ENCODE results near the gene DDA1.

DDA1 gene

GRCh38 chr19:17330262-17331044 is 21.1 kb downstream of the DDA1 start:
- no peak for DNase-seq (ENCODE audit: low read depth)

- DNase-seq (ENCODE audit: low read depth) = no peak
Measured at GRCh38 chr19:17331045-17331558, 21.7 kb downstream of the DDA1 start.

GRCh38 chr19:17332360-17332676 is 23.0 kb downstream of the DDA1 start:
- no peak for DNase-seq (ENCODE audit: low read depth)

DNA sequence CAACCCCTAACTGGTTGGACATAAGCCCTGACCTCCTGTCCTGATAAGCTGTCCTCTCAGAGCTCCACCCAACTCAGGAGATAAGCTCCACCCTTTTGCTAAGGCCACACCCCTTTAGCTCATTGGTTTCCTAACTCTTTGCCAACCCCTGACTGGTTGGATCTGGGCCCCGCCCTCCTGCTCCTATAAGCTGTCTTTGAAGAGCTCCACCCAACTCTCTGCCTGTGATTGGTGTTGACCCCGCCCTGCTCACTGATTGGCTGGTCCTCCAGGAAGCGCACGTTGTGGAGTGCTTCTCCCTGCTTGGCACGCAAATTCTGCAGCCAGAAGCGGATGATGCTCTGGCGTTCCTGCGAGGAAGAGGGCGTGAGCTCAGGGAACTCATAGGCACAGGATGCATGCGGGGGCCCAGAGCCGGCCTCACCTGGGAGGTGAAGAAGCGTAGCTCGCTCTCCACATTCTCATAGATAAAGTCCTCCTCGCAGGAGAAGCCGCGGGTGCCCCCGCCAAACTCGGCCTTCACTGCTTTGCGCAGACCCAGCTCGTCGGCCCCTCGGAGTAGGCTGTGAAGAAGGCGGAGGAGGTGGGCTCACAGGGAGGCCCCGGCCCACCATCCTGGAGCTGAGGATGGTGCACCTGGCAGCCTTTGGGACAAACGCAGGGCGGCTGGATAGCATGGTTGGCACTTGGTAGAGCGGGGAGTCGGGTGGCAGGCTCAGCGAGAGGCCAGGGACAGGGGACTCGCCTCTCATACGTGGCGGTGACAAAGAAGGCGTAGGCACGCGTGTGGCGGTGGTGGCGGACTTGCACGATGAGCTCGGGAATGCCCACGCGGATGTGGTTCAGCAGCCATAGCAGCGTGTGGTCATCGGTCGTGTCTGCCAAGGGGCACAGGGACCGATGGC is 23.6 kb downstream of the DDA1 start:
- DNase-seq (ENCODE audit: low read depth) = no peak

- DNase-seq (ENCODE audit: low read depth) = peak; percentile 48
Measured at GRCh38 chr19:17333611-17334413, 24.4 kb downstream of the DDA1 start.

DNA sequence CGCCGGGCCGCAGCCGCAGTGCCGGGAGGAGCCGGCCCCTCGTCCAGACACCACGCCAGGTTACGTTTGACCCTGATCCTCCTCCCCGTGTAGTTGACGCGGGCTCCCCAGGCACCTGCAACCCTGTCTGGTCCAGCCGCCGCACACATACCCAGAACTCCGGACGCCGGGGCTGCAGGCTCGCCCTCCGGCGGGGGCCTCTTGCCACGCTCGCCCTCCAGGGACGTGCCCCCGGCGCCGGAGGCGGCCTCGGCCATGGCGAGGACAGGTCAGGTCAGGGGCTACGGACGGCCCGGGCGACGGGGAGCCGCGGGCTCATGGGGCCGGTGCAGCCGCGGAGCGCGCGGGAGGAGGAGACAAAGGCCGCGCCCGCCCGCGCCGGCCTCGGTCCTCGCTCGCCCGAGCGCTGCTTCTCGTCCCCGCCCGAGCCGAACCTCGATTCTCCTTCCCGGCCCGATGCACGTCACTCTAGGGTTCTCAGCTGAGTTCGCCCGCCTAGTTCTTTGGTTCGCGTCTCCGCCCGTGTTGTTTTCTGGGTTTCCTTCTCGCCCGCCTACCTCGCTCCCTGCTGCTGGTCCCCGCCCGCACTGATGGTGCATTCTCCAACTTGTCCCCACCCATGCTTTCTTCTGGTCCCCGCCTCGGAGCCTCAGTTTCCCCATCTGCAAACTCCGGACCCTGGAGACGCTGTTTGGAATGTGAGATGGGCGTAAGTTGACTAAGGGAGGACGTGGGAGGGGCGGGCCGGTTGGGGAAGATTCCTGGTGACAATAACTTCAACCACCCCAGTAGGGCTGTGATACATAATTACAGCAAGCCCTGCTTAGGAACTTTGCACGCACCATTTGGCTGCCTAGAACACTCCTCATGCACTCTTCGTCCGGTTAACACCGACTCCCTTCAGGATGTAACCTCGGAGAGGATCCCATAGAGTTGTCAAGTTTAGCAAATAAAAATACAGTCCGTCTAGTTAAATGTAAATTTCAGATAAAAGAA is 25.3 kb downstream of the DDA1 start, which contains the start of gene ANO8:
Gene ANO8 (minus strand): TSS at position 442 of the 996 bp plus-strand sequence. CDS start 185 bp downstream, at position 257.
- peak; percentile 97 for DNase-seq (ENCODE audit: low read depth)

DNA sequence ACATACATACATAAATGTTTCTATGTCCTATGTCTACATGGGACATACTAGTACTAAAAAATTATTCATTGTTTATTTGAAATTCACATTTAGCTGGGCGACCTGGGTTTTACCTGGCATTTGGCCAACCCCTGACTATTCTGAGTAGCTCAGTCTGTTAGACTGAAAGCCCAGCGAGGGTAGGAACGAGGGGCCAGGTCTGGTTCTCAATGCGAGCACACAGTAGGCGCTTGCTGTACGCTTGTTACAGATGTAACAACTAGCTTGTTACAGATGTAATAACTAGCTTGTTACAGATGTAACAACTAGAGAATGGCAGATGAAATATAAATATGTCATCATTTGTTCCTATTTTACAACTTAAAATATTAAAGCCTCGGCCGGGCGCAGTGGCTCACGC is 26.2 kb downstream of the DDA1 start:
- no peak for DNase-seq (ENCODE audit: low read depth)

DNA sequence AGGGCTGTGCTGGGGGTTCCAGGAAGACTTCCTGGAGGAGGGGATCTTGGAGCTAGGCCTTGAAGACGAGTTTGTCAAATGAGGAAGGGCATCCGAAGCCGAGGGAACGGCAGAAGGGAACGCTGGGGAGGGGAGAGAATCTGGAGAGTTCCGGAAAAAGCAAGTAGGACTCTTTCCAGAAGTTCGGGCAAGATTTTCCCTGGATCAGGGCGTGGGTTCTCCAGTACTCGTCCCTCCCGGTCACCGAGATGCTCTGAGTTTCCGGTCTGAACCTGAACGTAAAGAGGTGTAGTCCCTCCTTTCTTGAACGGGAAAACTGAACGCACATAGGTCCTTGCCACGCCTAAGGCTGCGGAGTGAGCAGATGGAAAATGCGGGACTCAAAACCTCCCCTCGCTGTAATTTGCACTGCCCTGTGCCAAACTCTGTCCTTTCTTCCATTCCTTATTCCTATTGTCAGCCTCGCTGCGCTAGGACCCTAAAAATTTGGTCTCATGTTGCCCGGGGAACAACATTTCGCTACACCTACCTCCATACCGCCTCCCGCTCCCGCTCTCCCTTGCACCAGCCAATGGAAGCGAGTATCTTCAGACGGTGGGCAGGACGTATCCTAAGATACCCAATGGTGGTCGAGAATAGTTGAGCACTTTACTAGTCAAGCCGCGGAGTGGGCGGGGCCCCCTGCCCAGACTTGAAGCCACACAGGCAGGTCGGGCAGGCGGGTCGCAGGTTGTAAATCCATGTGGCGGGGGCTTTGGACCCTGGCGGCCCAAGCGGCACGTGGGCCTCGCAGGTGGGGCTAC is 27.7 kb downstream of the DDA1 start, which contains the start of gene GTPBP3:
Gene GTPBP3 (plus strand): TSS at position 682 of the 803 bp plus-strand sequence. CDS start 59 bp downstream, at position 741.
- peak; percentile 95 for DNase-seq (ENCODE audit: low read depth)

DNA sequence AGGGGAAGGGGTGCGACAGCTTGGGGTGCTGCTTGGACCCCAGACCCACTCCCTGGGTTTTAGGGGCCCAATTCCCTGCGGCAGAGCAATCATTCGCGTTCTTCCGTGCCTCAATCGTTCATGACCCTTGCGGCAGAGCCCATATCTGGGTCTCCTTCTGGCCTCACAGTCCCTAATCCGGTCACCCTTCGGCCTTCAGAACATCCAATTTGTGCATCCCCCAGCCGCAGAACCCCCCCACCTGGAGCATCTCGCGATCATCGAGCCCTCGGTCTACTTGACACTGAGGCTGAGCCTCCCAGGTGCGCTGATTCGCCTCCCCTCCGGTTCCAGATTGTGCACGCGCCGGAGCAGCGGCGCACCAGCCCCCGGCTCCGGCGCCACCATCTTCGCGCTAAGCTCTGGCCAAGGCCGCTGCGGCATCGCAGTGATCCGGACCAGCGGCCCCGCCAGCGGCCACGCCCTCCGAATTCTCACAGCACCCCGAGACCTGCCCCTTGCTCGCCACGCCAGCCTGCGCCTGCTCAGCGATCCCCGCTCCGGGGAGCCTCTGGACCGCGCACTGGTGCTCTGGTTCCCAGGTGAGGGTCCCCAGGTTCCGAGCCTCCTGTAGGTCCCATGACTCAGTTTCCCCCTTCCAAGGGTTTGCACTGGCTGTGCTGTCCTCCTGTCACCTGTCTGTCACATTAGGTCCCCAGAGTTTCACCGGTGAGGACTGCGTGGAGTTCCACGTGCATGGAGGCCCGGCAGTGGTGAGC is 28.5 kb downstream of the DDA1 start:
- no peak for DNase-seq (ENCODE audit: low read depth)

DNA sequence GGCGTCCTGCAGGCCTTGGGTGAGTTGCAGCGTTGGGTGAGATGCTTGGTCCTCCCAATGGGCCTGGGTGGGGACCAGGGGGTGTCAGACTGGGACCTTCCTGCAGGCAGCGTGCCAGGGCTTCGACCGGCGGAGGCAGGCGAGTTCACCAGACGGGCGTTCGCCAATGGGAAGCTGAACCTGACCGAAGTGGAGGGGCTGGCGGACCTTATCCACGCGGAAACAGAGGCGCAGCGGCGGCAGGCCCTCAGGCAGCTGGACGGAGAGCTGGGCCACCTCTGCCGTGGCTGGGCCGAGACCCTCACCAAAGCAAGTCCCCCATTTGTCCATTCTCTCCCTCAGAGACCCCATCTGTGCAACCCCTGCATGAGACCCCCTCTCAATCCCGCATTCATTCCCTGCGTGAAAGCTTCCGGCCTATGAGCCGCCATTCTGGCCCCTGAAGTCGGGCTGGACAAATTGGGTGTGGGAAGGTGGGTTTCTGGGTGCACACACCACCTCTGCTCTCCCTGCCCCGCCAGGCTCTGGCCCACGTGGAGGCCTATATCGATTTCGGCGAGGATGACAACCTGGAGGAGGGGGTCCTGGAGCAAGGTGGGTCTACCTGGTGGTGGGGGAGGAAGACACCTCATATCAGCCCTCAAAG is 29.2 kb downstream of the DDA1 start:
- DNase-seq (ENCODE audit: low read depth) = no peak

- DNase-seq (ENCODE audit: low read depth) = no peak
Measured at GRCh38 chr19:17339088-17339741, 29.9 kb downstream of the DDA1 start.

DNA sequence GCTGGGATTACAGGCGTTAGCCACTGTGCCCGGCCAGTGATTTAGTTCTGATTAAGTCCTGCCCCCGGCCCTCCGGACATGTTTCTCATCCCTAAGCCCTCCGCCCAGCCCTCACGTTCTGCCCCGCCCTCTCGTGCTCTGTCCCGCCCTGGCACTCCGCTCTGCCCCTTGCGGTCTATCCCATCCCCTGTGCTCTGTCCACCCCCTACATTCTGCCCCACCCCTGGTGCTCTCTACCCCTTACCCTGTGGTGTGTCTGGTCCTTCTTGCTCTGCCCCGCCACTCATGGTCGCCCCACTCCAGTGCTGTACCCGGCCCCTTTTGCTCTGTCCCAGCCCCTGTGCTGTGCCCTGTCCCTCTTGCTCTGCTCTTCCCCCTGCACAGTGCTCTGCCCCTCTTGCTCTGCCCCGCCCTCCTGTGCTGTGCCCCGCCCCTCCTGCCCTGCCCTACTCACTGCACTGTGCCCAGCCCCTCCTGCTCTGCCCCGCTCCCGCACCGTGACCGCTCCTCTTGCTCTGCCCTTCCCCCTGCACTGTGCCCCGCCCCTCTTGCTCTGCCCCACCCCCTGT is 31.0 kb downstream of the DDA1 start:
- no peak for DNase-seq (ENCODE audit: low read depth)

DNA sequence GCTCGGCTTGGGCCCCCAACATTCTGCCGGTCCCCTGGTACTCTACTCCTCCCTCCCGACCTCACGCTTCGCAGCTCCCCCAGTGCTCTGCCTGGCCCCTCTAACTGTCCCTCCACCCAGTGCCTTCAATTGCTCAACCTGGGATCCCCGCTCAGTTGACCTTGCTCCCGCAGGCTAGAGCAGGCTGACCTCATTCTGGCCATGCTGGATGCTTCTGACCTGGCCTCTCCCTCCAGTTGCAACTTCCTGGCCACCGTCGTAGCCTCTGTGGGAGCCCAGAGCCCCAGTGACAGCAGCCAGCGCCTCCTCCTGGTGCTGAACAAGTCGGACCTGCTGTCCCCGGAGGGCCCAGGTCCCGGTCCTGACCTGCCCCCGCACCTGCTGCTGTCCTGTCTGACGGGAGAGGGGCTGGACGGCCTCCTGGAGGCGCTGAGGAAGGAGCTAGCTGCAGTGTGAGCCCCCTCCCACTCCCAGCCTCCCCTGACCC is 31.6 kb downstream of the DDA1 start:
- no peak for DNase-seq (ENCODE audit: low read depth)

GRCh38 chr19:17341386-17341785 is 32.0 kb downstream of the DDA1 start:
- DNase-seq (ENCODE audit: low read depth) = no peak

GRCh38 chr19:17341845-17342244 is 32.5 kb downstream of the DDA1 start:
- DNase-seq (ENCODE audit: low read depth) = no peak

DNA sequence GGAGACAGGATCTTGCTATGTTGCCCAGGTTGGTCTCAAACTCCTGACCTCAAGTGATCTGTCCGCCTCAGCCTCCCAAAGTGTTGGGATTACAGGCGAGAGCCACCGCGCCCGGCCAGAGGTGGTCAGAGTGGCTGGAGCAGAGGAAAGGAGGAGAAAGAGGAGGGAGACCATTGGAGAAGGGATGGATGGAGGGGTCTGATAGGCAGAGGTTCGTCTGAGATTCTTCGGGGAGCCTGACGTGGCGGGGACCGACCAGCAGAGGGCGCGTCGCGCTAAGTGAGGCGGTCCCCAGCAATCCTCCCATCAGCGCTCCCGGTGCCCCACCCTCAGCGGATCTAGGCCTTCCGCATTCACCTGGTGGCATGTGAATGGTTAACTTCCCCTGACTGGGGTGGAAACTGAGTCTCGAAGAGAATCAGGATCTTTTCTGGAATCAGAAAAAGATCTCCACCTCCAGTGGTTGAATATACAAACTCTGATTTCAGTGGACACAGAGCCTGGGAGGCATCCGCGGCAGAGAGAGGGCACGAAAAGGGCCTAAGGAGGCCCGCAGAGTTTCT is 36.8 kb downstream of the DDA1 start:
- DNase-seq (ENCODE audit: low read depth) = no peak

DNA sequence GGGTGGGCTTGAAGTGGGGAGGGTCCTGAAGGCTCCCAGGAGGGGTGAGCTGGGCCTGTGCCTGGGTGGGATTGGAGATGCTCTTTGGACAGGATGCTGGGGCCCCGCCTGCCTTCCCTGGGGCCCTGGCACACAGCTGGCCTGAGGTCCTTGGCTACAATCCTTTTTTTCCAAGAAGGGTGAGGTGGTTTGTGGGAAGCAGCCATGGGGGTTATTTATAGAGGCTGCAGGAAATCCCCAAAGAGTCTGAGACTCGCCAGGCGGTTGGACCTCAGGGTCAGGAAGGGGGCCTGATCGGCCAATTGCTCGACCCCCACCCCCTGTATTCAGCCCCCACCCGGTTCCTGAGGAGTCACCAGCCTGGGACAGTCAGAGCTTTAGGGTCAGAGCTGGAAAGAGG is 38.0 kb downstream of the DDA1 start:
- DNase-seq (ENCODE audit: low read depth) = no peak
